GM06990 (cell line): Measurements from ENCODE around the gene POMT2.

Source experiments
- DNase-seq: peaks from one replicate; pipeline ENCODE4 v3.0.0-alpha.2; 2011; ENCODE audit not compliant: insufficient read length; ENCODE audit errors: extremely low read depth
- H3K27me3 ChIP-seq: replicated peaks from 2 replicates; pipeline ENCODE4 v1.6.0; 2011; ENCODE audit warnings: low read length; ENCODE audit not compliant: control insufficient read depth, insufficient read depth
- H3K36me3 ChIP-seq: 2 replicates; pipeline ENCODE4 v1.5.1; 2011; ENCODE audit warnings: low read length; ENCODE audit not compliant: control insufficient read depth, insufficient read depth
- H3K4me3 ChIP-seq: replicated peaks from 2 replicates; pipeline ENCODE4 v1.5.1; 2011; ENCODE audit warnings: low read depth, mild to moderate bottlenecking, control low read depth, low read length
- TF ChIP-seq, protein P1 (sequence below): IDR thresholded peaks from 2 replicates; pipeline ENCODE4 v1.5.1; 2011; ENCODE audit warnings: low read length, control low read depth, mild to moderate bottlenecking, inconsistent platforms; ENCODE audit not compliant: insufficient read depth, poor library complexity, severe bottlenecking

POMT2 gene

DNA sequence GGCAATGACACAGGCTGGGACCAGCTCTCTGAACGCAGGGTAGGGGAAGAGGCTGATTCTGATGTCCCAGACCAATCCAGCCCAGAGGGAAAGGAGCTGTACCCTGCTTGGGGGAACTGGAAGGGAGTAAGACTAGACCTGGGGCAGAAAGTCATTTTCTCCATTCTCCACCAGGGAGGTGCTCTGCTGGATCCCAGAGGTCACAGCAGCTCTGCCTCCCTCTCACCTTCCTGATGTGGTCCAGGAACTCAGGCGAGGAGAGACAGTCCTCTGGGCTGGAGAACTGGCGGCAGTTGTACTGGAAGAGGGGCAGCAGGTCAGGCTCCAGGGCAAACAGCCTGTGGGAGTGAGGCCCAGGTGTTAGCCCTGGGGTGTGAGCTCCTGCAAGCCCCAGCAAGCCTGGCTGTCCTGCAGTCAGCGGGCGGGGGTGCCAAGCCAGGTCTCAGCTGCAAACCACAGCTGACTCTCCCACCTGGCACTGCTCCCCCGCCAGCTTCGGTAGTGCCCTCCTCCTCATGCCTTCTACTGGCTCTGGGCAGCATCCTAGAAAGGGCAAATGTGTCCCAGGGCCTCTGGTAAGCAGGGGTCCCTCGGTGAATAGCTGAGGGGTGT is 51.6 kb downstream of the POMT2 start:
- Histone ChIP-seq H3K27me3 (no peaks in the 10 kb centered on the region; the same call in 1 of the 2 replicates), H3K36me3 (no peaks in the 10 kb centered on the region), H3K4me3 (no peak overlapping the region)
- TF ChIP-seq, protein P1, sequence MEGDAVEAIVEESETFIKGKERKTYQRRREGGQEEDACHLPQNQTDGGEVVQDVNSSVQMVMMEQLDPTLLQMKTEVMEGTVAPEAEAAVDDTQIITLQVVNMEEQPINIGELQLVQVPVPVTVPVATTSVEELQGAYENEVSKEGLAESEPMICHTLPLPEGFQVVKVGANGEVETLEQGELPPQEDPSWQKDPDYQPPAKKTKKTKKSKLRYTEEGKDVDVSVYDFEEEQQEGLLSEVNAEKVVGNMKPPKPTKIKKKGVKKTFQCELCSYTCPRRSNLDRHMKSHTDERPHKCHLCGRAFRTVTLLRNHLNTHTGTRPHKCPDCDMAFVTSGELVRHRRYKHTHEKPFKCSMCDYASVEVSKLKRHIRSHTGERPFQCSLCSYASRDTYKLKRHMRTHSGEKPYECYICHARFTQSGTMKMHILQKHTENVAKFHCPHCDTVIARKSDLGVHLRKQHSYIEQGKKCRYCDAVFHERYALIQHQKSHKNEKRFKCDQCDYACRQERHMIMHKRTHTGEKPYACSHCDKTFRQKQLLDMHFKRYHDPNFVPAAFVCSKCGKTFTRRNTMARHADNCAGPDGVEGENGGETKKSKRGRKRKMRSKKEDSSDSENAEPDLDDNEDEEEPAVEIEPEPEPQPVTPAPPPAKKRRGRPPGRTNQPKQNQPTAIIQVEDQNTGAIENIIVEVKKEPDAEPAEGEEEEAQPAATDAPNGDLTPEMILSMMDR, result no peak
- no peak for DNase-seq

DNA sequence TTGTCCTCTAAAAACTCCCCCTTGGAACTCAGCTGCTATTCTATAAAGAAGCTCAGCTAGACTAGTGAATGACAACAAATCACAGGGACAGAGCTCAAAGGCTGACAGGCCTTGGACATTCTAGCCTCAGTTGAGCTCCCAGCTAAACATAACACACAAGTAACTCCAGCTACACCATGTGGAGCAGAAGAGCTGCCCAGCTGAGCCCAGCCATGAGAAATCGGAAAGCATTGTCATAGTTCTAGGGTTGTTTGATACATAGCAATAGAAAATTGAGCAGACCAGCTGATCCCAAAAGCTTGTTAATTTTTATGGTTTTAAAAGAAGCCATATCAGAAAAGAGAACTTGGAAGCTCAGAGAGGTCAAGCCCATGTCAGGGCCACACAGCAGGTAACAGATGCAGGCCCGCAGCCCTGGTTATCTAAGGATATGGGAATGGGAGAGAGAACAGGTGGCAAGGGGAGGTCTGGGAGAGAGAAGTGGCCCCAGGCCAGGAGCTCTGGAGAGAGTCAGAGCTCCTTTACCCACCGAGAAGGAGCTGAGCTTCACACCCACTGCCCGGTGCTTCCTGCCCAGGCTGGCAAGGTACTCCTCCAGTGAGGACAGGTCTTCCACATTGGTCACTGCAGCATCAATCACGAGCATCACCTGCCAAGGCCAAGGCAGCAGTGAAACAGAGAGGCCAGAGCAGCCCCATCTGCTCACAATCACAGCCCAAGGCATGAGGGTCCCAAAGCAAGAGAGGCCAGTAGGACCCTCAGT is 52.6 kb downstream of the POMT2 start:
- TF ChIP-seq, protein P1, result no peak
- H3K4me3 ChIP-seq, result no peak overlapping the region
- no peak for DNase-seq
- H3K27me3 ChIP-seq, result no peaks in the 10 kb centered on the region; the same call in none of the 2 replicates
- H3K36me3 ChIP-seq, result no peaks in the 10 kb centered on the region

DNA sequence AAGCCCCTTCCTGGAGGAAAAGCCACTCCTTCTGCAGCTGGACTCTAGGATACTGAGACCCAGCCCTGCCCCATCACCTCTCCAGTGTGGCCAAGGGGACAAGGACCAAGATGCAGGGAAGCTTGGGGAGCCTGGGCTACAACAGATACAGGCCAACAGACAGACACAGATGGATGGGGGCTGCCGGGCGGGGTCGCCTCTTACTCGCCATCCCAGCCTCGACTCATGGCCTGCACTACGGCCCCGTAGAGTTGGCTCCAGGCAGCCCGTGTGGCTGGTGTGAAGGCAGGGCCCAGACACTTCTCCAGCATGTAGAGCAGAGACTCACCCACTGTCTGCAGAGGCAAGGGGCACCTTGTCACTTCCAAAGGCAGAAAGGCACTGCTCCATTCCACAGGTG is 54.3 kb downstream of the POMT2 start:
- no peak overlapping the region for H3K4me3 ChIP-seq
- no peaks in the 10 kb centered on the region; the same call in none of the 2 replicates for H3K27me3 ChIP-seq

DNA sequence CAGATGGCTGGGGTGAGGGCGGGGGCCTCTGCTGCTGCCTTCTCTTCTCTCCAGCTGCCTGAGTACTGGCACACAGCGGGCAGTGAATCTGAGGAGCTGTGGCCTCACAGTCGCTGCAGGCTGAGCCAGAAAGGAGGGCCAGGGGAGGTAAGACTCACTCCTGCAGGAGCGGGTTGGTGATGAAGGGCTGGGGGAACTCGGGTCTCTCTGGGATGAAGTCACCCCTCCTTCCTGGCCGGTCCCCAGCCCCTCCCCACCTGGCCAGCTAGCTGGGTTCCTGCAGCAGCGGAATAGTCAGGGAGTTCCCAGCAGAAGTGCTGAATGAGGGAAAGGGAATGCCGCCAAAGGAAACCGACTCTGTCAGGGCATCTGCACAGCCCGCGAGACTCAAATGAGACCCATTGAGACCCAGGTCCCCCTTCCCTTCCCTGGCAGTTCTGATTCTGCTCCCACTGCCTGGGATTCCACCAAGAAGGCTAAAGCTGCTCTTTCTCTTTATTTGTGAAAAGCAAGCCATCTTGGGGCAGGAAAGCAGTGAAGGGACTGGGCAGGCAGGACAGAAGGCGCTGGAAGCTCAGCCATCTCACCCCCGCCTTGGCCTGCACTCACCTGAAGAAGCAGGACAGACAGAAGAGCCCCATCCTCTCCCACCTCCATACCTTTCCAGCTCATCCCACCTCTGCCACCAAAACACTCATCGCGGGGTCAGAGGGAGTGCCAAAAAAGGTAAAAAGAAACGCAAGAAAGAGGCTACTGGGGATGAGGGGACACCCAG is 54.9 kb downstream of the POMT2 start:
- TF ChIP-seq, protein P1, result no peak
- no peaks in the 10 kb centered on the region; the same call in none of the 2 replicates for H3K27me3 ChIP-seq
- no peak for DNase-seq
- no peaks in the 10 kb centered on the region for H3K36me3 ChIP-seq
- H3K4me3 ChIP-seq, result no peak overlapping the region

More for the DNA sequence above, 54.3 kb downstream of the POMT2 start:
- no peaks in the 10 kb centered on the region for H3K36me3 ChIP-seq
- DNase-seq, result no peak
- TF ChIP-seq, protein P1, result no peak

DNA sequence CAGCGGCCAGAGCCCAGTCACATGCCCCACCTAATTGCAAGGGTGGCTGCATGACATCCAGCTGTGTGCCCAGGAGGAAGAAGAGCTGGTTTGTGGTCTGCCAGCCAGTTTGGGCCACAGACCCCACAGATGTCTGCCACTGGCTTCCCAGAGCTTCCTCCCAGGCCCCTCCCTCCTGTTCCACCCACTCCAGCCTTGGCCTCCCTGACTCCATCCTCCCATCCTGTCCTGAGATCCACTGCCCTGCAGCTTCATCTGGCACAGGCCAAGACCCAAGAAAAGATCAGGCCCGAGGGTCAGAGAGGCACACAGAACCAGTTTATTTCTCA is 55.5 kb downstream of the POMT2 start:
- Histone ChIP-seq H3K4me3 (no peak overlapping the region), H3K27me3 (no peaks in the 10 kb centered on the region; the same call in none of the 2 replicates), H3K36me3 (no peaks in the 10 kb centered on the region)
- DNase-seq, result no peak
- TF ChIP-seq, protein P1, result no peak
